Kidney epithelial cell (primary cell): ENCODE results near the gene FLNC. TPM values are rescaled to one million over a fixed set of nuclear protein-coding genes. Genes with fewer than 3 reads are reported as not detected.

Experiments used
- DNase-seq: peaks from one replicate; pipeline ENCODE4 v3.0.0-alpha.2; 2010; ENCODE audit warnings: low read depth
- H3K27me3 ChIP-seq: 2 replicates; pipeline ENCODE4 v1.6.0; 2011; ENCODE audit warnings: low read length; ENCODE audit not compliant: control insufficient read depth, insufficient read depth
- H3K36me3 ChIP-seq: 2 replicates; pipeline ENCODE4 v1.5.1; 2011; ENCODE audit warnings: low read length; ENCODE audit not compliant: control insufficient read depth, insufficient read depth
- H3K4me3 ChIP-seq: 2 replicates; pipeline ENCODE4 v1.5.1; 2011; ENCODE audit warnings: low read depth, mild to moderate bottlenecking, control low read depth, low read length
- CTCF ChIP-seq: IDR thresholded peaks from 2 replicates; pipeline ENCODE4 v1.5.1; 2011; ENCODE audit warnings: mild to moderate bottlenecking, moderate library complexity, low read length, control low read depth, inconsistent platforms; ENCODE audit not compliant: insufficient read depth, poor library complexity, severe bottlenecking
- total RNA-seq: library from RNA; depleted of rRNA; stranded (reverse); fragments of >200 nt; gene quantifications from 2 replicates; pipeline ENCODE4 v1.2.3, GENCODE V29; 2015

FLNC gene
- total RNA-seq, 1 donor from 2014 or later, result 243 TPM

GRCh38 chr7:128788446-128789412 is 41.5 kb upstream of the FLNC start:
- no peak for DNase-seq
- no peak overlapping the region for H3K4me3 ChIP-seq
- H3K27me3 ChIP-seq, result peaks cover 16% of the 10 kb centered on the region
- TF ChIP-seq CTCF, result no peak
- H3K36me3 ChIP-seq, result no peaks in the 10 kb centered on the region

GRCh38 chr7:128790315-128791041 is 39.7 kb upstream of the FLNC start:
- peak overlapping the region; percentile 57 for H3K4me3 ChIP-seq
- TF ChIP-seq CTCF, result no peak
- no peak for DNase-seq
- H3K27me3 ChIP-seq, result peaks cover 16% of the 10 kb centered on the region
- H3K36me3 ChIP-seq, result no peaks in the 10 kb centered on the region

- Histone ChIP-seq H3K4me3 (peak within 1 kb of the TSS; percentile 57), H3K36me3 (no peaks in the 10 kb centered on the region), H3K27me3 (peaks cover 16% of the 10 kb centered on the region)
- DNase-seq, result no peak
- TF ChIP-seq CTCF, result no peak
Observed at GRCh38 chr7:128791121-128791971, 38.9 kb upstream of the FLNC start, which contains the start of gene CCDC136. CCDC136 (plus strand) TSS chr7:128791968; CDS start chr7:128792412, 444 bp downstream.

- peak overlapping the region; percentile 57 for H3K4me3 ChIP-seq
- H3K27me3 ChIP-seq, result peaks cover 16% of the 10 kb centered on the region
- no peaks in the 10 kb centered on the region for H3K36me3 ChIP-seq
- no peak for TF ChIP-seq CTCF
- no peak for DNase-seq
Observed at GRCh38 chr7:128791972-128792327, 38.3 kb upstream of the FLNC start.

GRCh38 chr7:128792471-128793180 is 37.6 kb upstream of the FLNC start:
- DNase-seq, result no peak
- H3K4me3 ChIP-seq, result no peak overlapping the region
- no peaks in the 10 kb centered on the region for H3K36me3 ChIP-seq
- TF ChIP-seq CTCF, result no peak
- peaks cover 16% of the 10 kb centered on the region for H3K27me3 ChIP-seq
